ENCODE results near the gene TMEM100. TPM values are rescaled to one million over a fixed set of nuclear protein-coding genes. Genes with fewer than 3 reads are reported as not detected.

The TMEM100 gene
- total and polyA plus RNA-seq, 2 donors from 2014 or later = 0.67 to 7.2 TPM

GRCh38 chr17:55717432-55717831 is 5.2 kb downstream of the TMEM100 start:
- H3K9me3 ChIP-seq (ENCODE audit: control insufficient read depth in 2 of 3, insufficient read depth in 1 of 3, low read length in 3 of 3) = no peaks in the 10 kb centered on the region
- no peak overlapping the region for H3K9ac ChIP-seq (ENCODE audit: low read length in 3 of 3)
- H3K27ac ChIP-seq (ENCODE audit: low read depth in 2 of 2, low read length in 2 of 2) = no peak overlapping the region
- no peak overlapping the region for H3K4me3 ChIP-seq (ENCODE audit: low read length in 3 of 3)
- intact Hi-C loops (cut with DNase I) = no loop called here
- H3K27me3 ChIP-seq (ENCODE audit: control insufficient read depth, insufficient read depth, low read length) = no peaks in the 10 kb centered on the region
- no peak for TF ChIP-seq CTCF (IDR thresholded peaks at IDR 0.05; ENCODE audit: borderline replicate concordance, extremely low read depth, insufficient read depth)
- H3K36me3 ChIP-seq (ENCODE audit: control insufficient read depth in 2 of 3, insufficient read depth in 3 of 3, low read length in 3 of 3) = no peaks in the 10 kb centered on the region
- FAIRE-seq (no peak), DNase-seq (no peak)
- peaks cover 0 to 4% (median 0%) of the 10 kb centered on the region in 3 donors for H3K4me1 ChIP-seq (ENCODE audit: control insufficient read depth in 2 of 3, insufficient read depth in 2 of 3, low read depth in 1 of 3, low read length in 3 of 3)

- intact Hi-C loops (cut with DNase I) = no loop called here
- no peaks in the 10 kb centered on the region for H3K4me1 ChIP-seq (ENCODE audit: control insufficient read depth in 2 of 3, insufficient read depth in 2 of 3, low read depth in 1 of 3, low read length in 3 of 3)
- FAIRE-seq = no peak
- no peaks in the 10 kb centered on the region for H3K27me3 ChIP-seq (ENCODE audit: control insufficient read depth, insufficient read depth, low read length)
- no peak for TF ChIP-seq CTCF (IDR thresholded peaks at IDR 0.05; ENCODE audit: borderline replicate concordance, extremely low read depth, insufficient read depth)
- H3K36me3 ChIP-seq (ENCODE audit: control insufficient read depth in 2 of 3, insufficient read depth in 3 of 3, low read length in 3 of 3) = no peaks in the 10 kb centered on the region
- no peaks in the 10 kb centered on the region for H3K9me3 ChIP-seq (ENCODE audit: control insufficient read depth in 2 of 3, insufficient read depth in 1 of 3, low read length in 3 of 3)
- DNase-seq = no peak
- H3K27ac ChIP-seq (ENCODE audit: low read depth in 2 of 2, low read length in 2 of 2) = no peak overlapping the region
- no peak overlapping the region for H3K4me3 ChIP-seq (ENCODE audit: low read length in 3 of 3)
- H3K9ac ChIP-seq (ENCODE audit: low read length in 3 of 3) = no peak overlapping the region
Observed at GRCh38 chr17:55710829-55711496, 11.7 kb downstream of the TMEM100 start.

- no peak overlapping the region for H3K27ac ChIP-seq (ENCODE audit: low read depth in 2 of 2, low read length in 2 of 2)
- no peak overlapping the region for H3K4me3 ChIP-seq (ENCODE audit: low read length in 3 of 3)
- H3K9ac ChIP-seq (ENCODE audit: low read length in 3 of 3) = no peak overlapping the region
- H3K36me3 ChIP-seq (ENCODE audit: control insufficient read depth in 2 of 3, insufficient read depth in 3 of 3, low read length in 3 of 3) = no peaks in the 10 kb centered on the region
- H3K4me1 ChIP-seq (ENCODE audit: control insufficient read depth in 2 of 3, insufficient read depth in 2 of 3, low read depth in 1 of 3, low read length in 3 of 3) = no peaks in the 10 kb centered on the region
- no peak for TF ChIP-seq CTCF (IDR thresholded peaks at IDR 0.05; ENCODE audit: borderline replicate concordance, extremely low read depth, insufficient read depth)
- no peak for DNase-seq
- no peaks in the 10 kb centered on the region for H3K27me3 ChIP-seq (ENCODE audit: control insufficient read depth, insufficient read depth, low read length)
- no peak for FAIRE-seq
- intact Hi-C loops (cut with DNase I) = no loop called here
- H3K9me3 ChIP-seq (ENCODE audit: control insufficient read depth in 2 of 3, insufficient read depth in 1 of 3, low read length in 3 of 3) = no peaks in the 10 kb centered on the region
Observed at GRCh38 chr17:55710410-55710809, 12.3 kb downstream of the TMEM100 start.

- no peak for TF ChIP-seq CTCF (IDR thresholded peaks at IDR 0.05; ENCODE audit: borderline replicate concordance, extremely low read depth, insufficient read depth)
- Histone ChIP-seq H3K4me3 (ENCODE audit: low read length in 3 of 3) (no peak overlapping the region), H3K27me3 (ENCODE audit: control insufficient read depth, insufficient read depth, low read length) (no peaks in the 10 kb centered on the region), H3K4me1 (ENCODE audit: control insufficient read depth in 2 of 3, insufficient read depth in 2 of 3, low read depth in 1 of 3, low read length in 3 of 3) (no peaks in the 10 kb centered on the region), H3K36me3 (ENCODE audit: control insufficient read depth in 2 of 3, insufficient read depth in 3 of 3, low read length in 3 of 3) (no peaks in the 10 kb centered on the region), H3K27ac (ENCODE audit: low read depth in 2 of 2, low read length in 2 of 2) (no peak overlapping the region), H3K9me3 (ENCODE audit: control insufficient read depth in 2 of 3, insufficient read depth in 1 of 3, low read length in 3 of 3) (no peaks in the 10 kb centered on the region), H3K9ac (ENCODE audit: low read length in 3 of 3) (no peak overlapping the region)
- FAIRE-seq (no peak), DNase-seq (no peak)
- intact Hi-C loops (cut with DNase I) = no loop called here
Observed at GRCh38 chr17:55709984-55710383, 12.7 kb downstream of the TMEM100 start.

Measured in kidney (tissue), 14 donors.